Measurements from ENCODE around the gene NEDD8.
A peak's percentile ranks its signal among the peaks of the same experiment; 100 is the strongest.

Gene NEDD8

DNA sequence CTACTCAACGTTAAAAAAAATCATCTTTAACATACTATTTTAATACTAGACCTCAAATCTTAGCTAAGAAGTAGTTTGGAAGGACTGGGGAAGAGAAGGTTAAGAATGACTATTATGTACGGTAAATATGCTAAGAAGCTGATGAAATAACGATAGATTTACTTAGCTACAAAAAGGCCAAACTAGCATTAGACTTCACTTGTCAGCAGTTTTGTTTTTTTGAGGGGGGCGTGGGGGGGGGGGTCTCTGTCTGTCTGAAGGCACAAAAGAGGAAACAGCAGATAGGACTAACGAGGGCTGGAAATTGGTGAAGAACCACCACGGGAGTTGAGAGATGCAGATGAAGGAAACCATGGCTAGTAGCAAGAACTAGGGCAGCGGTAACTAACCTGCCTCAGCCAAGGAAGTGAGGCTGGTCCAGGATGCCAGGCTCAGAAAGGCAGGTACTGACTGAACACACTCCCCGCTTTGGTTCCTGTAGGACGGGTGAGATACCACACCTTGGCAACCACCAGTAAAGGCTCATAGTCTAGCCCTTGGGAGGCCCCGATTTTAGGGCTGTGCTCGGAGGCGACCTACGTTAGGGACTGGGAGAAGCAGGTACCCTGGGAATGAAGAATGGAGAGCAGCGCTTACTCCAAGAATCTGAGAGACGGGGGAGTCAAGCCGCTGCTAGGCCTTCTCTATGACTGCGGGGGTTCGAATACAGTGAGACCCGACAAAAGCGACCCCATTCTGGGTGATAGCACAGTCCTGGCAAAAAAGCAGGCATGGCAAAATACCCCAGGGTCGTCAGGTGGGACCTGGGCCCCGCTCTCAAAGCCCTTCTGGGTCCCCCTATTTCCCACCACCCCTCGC, 675 bp downstream of the NEDD8 start:
- peak; percentile 12 for ATAC-seq
- TF ChIP-seq, protein P1, sequence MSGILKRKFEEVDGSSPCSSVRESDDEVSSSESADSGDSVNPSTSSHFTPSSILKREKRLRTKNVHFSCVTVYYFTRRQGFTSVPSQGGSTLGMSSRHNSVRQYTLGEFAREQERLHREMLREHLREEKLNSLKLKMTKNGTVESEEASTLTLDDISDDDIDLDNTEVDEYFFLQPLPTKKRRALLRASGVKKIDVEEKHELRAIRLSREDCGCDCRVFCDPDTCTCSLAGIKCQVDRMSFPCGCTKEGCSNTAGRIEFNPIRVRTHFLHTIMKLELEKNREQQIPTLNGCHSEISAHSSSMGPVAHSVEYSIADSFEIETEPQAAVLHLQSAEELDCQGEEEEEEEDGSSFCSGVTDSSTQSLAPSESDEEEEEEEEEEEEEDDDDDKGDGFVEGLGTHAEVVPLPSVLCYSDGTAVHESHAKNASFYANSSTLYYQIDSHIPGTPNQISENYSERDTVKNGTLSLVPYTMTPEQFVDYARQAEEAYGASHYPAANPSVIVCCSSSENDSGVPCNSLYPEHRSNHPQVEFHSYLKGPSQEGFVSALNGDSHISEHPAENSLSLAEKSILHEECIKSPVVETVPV (CRISPR knock-in tag; IDR thresholded peaks at IDR 0.05): no peak
- TF ChIP-seq BACH2 (CRISPR knock-in tag; IDR thresholded peaks at IDR 0.05; ENCODE audit: borderline replicate concordance): no peak
- no peak for TF ChIP-seq OSR1 (CRISPR knock-in tag; IDR thresholded peaks at IDR 0.05)
- TF ChIP-seq GLIS3 (CRISPR knock-in tag; IDR thresholded peaks at IDR 0.05): no peak
- no peak for TF ChIP-seq PATZ1 (CRISPR knock-in tag; IDR thresholded peaks at IDR 0.05; ENCODE audit: borderline replicate concordance)
- TF ChIP-seq TSHZ2 (CRISPR knock-in tag; IDR thresholded peaks at IDR 0.05): no peak

DNA sequence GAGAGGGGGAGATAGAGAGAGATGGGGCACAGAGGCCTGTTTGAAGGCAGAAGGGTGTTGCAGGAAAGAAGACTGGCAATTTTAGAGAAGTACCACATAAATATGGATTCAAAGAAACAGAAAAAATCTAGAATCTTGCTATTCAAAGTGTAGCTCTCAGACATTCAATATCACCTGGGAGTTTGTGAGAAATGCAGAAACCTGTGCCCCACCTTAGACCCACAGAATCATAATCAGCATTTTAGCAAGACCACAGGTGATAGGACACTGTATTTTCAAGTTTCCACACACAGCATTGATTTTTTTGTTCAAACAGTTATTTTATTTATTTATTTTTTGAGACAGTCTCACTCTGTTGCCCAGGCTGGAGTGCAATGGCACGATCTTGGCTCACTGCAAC, 3.3 kb downstream of the NEDD8 start:
- no peak for ATAC-seq
- no peak for TF ChIP-seq TSHZ2 (CRISPR knock-in tag; IDR thresholded peaks at IDR 0.05)

DNA sequence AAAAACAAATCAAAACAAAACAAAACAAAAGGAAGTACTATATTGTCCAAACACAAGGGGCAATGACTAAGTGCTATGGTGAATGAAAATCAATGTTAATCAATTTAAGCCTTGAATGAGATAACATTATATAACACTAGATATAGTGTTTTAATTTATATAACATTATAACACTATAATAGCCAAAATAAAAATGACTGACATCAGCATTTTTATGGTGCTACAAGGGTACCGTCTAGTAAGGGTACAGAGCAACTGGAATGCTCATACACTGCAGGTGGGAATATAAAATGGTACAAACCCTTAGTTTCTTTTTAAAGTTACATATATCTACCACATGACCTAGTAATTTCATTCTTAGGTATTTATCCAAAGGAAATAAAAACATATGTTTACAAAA, 5.7 kb downstream of the NEDD8 start:
- TF ChIP-seq ISL1 (CRISPR knock-in tag; IDR thresholded peaks at IDR 0.05): no peak
- TF ChIP-seq CSDC2 (CRISPR knock-in tag; IDR thresholded peaks at IDR 0.05): no peak
- TF ChIP-seq, protein P2, sequence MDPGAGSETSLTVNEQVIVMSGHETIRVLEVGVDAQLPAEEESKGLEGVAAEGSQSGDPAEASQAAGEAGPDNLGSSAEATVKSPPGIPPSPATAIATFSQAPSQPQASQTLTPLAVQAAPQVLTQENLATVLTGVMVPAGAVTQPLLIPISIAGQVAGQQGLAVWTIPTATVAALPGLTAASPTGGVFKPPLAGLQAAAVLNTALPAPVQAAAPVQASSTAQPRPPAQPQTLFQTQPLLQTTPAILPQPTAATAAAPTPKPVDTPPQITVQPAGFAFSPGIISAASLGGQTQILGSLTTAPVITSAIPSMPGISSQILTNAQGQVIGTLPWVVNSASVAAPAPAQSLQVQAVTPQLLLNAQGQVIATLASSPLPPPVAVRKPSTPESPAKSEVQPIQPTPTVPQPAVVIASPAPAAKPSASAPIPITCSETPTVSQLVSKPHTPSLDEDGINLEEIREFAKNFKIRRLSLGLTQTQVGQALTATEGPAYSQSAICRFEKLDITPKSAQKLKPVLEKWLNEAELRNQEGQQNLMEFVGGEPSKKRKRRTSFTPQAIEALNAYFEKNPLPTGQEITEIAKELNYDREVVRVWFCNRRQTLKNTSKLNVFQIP (CRISPR knock-in tag; IDR thresholded peaks at IDR 0.05; ENCODE audit: borderline replicate concordance, low read depth): no peak
- no peak for TF ChIP-seq ESRRG (CRISPR knock-in tag; IDR thresholded peaks at IDR 0.05)
- TF ChIP-seq ZNF565 (CRISPR knock-in tag; conservative IDR thresholded peaks at IDR 0.05; ENCODE audit: low read depth): no peak
- TF ChIP-seq TCF4 (CRISPR knock-in tag; IDR thresholded peaks at IDR 0.05; ENCODE audit: borderline replicate concordance): no peak
- TF ChIP-seq PPARA (CRISPR knock-in tag; IDR thresholded peaks at IDR 0.05; ENCODE audit: borderline replicate concordance): no peak
- TF ChIP-seq PATZ1 (CRISPR knock-in tag; IDR thresholded peaks at IDR 0.05; ENCODE audit: borderline replicate concordance): no peak
- no peak for TF ChIP-seq ZNF8 (CRISPR knock-in tag; IDR thresholded peaks at IDR 0.05)
- no peak for TF ChIP-seq CREB5 (CRISPR knock-in tag; IDR thresholded peaks at IDR 0.05; ENCODE audit: low read depth)
- TF ChIP-seq ZC3H10 (CRISPR knock-in tag; IDR thresholded peaks at IDR 0.05): no peak
- no peak for TF ChIP-seq RARB (CRISPR knock-in tag; IDR thresholded peaks at IDR 0.05)
- no peak for TF ChIP-seq ZFP30 (CRISPR knock-in tag; IDR thresholded peaks at IDR 0.05)
- no peak for TF ChIP-seq BACH2 (CRISPR knock-in tag; IDR thresholded peaks at IDR 0.05; ENCODE audit: borderline replicate concordance)
- no peak for TF ChIP-seq GLIS3 (CRISPR knock-in tag; IDR thresholded peaks at IDR 0.05)
- TF ChIP-seq ZNF70 (CRISPR knock-in tag; IDR thresholded peaks at IDR 0.05): no peak
- no peak for TF ChIP-seq ZFP3 (CRISPR knock-in tag; IDR thresholded peaks at IDR 0.05)
- ATAC-seq: no peak
